ENCODE measurements around the gene FBXW5. TPM values are rescaled to one million over a fixed set of nuclear protein-coding genes. Genes with fewer than 3 reads are reported as not detected.

FBXW5 gene
- total RNA-seq, 1 experiment from 2014 or later: 62.2 TPM

DNA sequence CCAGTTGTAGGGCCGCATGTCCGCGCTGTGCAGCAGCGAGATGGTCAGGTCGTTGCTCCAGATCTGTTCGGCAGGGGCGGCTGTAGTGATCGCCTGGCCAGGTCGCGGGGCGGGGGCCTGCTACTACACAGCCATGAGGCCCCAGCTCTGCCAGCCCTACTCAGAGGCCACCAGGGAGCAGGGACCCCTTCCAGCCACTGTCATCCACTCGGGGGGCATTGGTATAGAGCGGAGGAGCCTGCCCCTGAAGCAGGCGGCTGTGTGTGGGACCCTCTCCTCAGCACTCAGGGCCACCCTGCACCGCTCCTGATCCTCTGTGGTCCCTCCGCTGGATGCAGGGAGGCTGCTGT lies 1.7 kb downstream of the FBXW5 start:
- no peak overlapping the region for H3T11ph ChIP-seq (ENCODE audit: low read length)
- H3K9me3 ChIP-seq (ENCODE audit: control insufficient read depth, low read depth, low read length): no peaks in the 10 kb centered on the region
- H3K23ac ChIP-seq (ENCODE audit: insufficient read length, low read depth, low read length): no peak overlapping the region
- H2AK5ac ChIP-seq (ENCODE audit: insufficient read length, low read length): no peak overlapping the region
- no peak overlapping the region for H3K9ac ChIP-seq (ENCODE audit: extremely low read depth, insufficient read length, low read length)
- no peak overlapping the region for H2BK5ac ChIP-seq (ENCODE audit: insufficient read length, low read length)
- H2AFZ ChIP-seq (ENCODE audit: low read length): no peak overlapping the region
- no peaks in the 10 kb centered on the region for H3K27me3 ChIP-seq (ENCODE audit: insufficient read depth, low read length)
- Mint-ChIP-seq H3K36me3 (ENCODE audit: insufficient read depth in 1 of 3, low read depth in 3 of 3) (peaks cover 2 to 43% (median 31%) of the 10 kb centered on the region in 3 experiments; a peak in 5 of 7 replicates), H3K9me3 (no peaks in the 10 kb centered on the region), H3K27ac (no peak overlapping the region), H3K27me3 (ENCODE audit: low read depth) (peaks cover 3% of the 10 kb centered on the region; the same call in 1 of the 2 replicates), H3K4me3 (peak overlapping the region; percentile 68 to 72; a peak in 4 of 5 replicates), H3K4me1 (peaks cover 8 to 16% of the 10 kb centered on the region in 2 experiments)
- H3K56ac ChIP-seq (ENCODE audit: insufficient read length, low read depth, low read length): no peak overlapping the region
- no peaks in the 10 kb centered on the region for H4K20me1 ChIP-seq (ENCODE audit: control insufficient read depth, insufficient read depth, insufficient read length)
- no peak overlapping the region for H4K5ac ChIP-seq (ENCODE audit: insufficient read length, low read depth, low read length)
- H2BK20ac ChIP-seq (ENCODE audit: low read depth, low read length, poor library complexity, severe bottlenecking): no peak overlapping the region
- TF ChIP-seq, protein P1, sequence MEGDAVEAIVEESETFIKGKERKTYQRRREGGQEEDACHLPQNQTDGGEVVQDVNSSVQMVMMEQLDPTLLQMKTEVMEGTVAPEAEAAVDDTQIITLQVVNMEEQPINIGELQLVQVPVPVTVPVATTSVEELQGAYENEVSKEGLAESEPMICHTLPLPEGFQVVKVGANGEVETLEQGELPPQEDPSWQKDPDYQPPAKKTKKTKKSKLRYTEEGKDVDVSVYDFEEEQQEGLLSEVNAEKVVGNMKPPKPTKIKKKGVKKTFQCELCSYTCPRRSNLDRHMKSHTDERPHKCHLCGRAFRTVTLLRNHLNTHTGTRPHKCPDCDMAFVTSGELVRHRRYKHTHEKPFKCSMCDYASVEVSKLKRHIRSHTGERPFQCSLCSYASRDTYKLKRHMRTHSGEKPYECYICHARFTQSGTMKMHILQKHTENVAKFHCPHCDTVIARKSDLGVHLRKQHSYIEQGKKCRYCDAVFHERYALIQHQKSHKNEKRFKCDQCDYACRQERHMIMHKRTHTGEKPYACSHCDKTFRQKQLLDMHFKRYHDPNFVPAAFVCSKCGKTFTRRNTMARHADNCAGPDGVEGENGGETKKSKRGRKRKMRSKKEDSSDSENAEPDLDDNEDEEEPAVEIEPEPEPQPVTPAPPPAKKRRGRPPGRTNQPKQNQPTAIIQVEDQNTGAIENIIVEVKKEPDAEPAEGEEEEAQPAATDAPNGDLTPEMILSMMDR (conservative IDR thresholded peaks at IDR 0.05): no peak
- no CpG with 5 or more reads among the region's 16 CpGs for WGBS (ENCODE audit: extremely low coverage, insufficient read length, low lambda C conversion rate)
- H3K27ac ChIP-seq (ENCODE audit: insufficient read length, low read depth, low read length): no peak overlapping the region
- H2BK120ac ChIP-seq (ENCODE audit: low read depth, low read length, poor library complexity, severe bottlenecking): no peak overlapping the region
- no peak overlapping the region for H4K91ac ChIP-seq (ENCODE audit: insufficient read length, low read depth, low read length)
- H3K23me2 ChIP-seq (ENCODE audit: insufficient read length, low read depth, low read length, poor library complexity, severe bottlenecking): peaks cover 3% of the 10 kb centered on the region
- H3K4me2 ChIP-seq (ENCODE audit: insufficient read depth, insufficient read length, low read length): peak overlapping the region; percentile 60
- H2BK15ac ChIP-seq (ENCODE audit: low read depth, low read length): no peak overlapping the region
- no peak for DNase-seq
- no peaks in the 10 kb centered on the region for H3K79me1 ChIP-seq (ENCODE audit: insufficient read depth, low read depth, low read length, poor library complexity, severe bottlenecking)
- H3K18ac ChIP-seq (ENCODE audit: insufficient read length, low read depth, low read length): no peak overlapping the region
- H4K8ac ChIP-seq (replicated peaks; ENCODE audit: insufficient read length, low read depth, low read length): no peak overlapping the region
- H3K14ac ChIP-seq (ENCODE audit: insufficient read depth, low read length): no peak overlapping the region
- no peaks in the 10 kb centered on the region for H3K4me1 ChIP-seq (ENCODE audit: insufficient read depth, low read length)
- H3K4ac ChIP-seq (ENCODE audit: low read depth, low read length): no peak overlapping the region
- no peak overlapping the region for H2BK12ac ChIP-seq (ENCODE audit: insufficient read length, low read depth, low read length)
- no peaks in the 10 kb centered on the region for H3K79me2 ChIP-seq (ENCODE audit: insufficient read depth, low read length)
